CD4-positive, alpha-beta T cell treated with Interleukin-15 for 1 hour (primary cell): Measurements from ENCODE around the gene PIM2.

Source experiments
- DNase-seq: peaks from one replicate; pipeline ENCODE4 v3.0.0-alpha.2; 2020

PIM2 gene

DNA sequence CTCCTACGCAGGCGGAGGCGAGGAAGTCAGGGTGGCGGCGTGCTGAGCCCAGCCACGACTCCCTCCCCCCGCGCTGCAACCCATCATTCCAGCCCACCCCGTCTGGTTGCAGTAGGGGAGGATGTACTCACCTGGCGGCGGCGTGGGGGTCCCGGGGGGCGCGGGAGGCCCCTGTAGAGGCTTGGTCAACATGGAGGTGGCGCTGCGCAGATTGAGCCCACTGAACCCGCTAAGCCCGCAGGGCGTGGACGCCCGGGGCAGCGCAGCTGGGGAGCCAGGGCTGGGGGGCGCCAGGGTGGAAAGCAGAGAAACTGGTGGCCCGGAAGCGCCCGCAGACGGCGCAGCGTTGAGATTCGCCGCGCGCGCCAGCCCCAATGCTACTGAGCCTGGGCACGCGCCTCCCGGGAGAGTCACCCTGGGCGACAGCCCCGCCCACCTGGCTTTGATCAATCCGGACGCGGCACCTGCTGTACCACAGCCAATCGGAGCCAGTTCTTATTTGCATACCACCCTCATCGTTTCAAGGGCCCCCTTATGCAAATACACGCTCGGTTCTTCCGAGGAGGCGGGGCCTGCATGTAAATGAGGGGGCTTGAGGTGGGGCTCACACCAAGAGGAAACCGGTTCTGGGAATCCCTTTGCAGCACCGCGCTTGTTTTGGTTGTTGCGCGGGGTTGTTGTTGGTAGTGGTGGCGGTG, at the start of gene PIM2:
TSS of gene PIM2 (minus strand) at position 382 of the 698 bp plus-strand sequence. CDS start at position 192, 190 bp downstream.
- peak; percentile 97 for DNase-seq

DNA sequence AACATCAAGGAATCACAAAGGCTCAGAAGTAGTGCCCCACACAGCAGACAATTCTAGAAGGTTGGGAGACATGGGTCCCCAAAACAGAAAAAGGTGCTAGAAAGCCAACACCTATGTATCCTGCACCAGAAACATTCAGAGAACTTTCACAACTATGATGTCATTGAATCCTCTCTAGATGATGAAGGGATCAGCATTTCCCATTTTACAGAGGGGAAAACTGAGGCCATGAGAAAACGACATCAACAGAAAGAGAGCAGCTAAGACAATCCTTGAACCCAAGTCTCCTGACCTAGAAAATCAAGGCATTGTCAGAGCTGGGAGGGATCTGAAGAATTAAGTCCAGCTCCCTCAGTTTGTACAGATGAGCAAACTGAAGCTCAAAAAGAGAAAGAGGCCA, 49.6 kb upstream of the PIM2 start:
- no peak for DNase-seq

DNA sequence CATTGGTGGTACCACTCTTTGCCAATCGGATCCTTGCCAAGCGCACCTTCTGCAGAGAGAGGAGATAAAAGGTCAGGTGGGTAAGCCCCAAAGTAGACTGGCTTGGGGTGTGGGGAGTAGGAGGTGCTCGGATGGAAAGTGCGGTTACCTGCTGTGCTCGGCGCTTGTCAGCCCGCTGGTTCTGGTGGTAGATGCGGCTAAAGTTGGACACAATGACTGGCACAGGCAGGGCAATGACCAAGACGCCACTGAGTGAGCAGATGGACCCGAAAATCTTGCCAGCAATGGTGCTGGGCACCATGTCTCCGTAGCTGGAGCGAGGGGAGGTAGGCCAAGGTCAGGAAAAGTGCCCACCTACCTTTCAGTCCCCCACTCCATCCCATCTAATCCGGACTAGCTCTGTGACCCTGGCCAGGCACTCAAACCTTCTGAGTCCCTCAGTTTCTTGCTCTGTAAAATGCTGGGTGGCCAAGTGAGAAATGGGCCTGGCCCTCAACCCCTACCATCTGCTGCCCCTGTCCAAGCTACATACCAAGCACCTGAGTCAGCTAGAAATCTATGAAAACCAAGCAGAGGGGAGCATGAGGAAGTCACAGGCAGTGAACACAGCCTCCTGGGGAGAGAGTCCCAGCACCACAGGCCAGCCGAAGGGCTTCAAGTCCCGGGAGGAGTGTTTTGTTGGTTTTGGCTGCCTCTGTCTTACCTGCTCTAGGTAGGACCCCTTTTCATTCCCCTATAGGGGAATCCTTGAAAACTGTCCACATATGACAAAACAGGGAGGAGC, 48.2 kb upstream of the PIM2 start:
- no peak for DNase-seq

DNA sequence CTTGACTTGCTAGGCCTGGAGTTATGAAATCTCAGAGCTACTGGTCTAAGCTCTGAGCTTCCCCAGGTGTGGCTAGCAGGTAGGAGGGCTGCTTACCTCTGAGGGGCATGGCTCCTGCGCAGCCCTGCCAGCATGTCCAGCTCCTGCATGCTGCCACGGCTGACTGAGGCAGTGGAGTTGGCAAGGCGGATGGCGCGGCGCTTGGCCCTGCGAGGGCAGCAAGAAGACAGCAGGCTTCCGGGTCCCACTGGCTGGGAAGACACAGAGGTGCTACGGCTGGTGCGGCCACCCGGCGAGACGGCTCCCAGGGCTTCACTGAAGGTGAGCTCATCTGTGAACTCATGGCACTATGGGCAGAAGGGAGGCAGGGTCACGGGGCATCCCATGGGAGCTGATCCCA, 47.1 kb upstream of the PIM2 start:
- no peak for DNase-seq

DNA sequence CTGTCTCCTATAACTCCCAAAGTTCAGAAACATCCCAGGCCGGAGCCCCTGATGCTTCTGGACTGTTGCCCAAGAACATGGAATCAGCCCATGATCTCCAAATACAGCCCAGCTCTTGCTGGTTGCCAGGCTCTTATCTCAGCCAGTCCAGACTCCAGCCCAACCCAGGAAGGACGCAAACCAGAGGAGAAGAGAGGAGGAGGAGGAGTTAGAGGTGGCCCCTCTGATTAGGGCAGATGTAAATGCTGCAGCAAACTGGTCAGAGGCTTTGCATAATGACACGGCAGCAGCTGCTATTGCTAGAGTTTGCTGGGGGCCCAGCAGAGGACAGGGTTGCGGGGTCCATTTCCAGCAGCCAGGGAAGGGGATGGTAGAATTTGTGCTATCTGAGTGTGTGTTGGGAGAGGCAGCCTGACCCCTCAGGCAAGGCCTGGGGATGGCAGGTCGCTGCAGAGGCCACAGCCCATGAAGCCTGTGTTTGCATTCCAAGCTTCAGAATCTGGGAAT, 42.8 kb upstream of the PIM2 start:
- DNase-seq = no peak

- DNase-seq = no peak
These were observed 41.5 kb upstream of the PIM2 start for GRCh38 chrX:48960291-48960690.

- no peak for DNase-seq
These were observed 39.8 kb upstream of the PIM2 start for GRCh38 chrX:48958635-48959094.

GRCh38 chrX:48957827-48958634, 39.2 kb upstream of the PIM2 start:
- DNase-seq = peak; percentile 98

- DNase-seq = peak; percentile 85
These were observed 38.6 kb upstream of the PIM2 start, which contains the start of gene OTUD5 for GRCh38 chrX:48957477-48957826. TSS of gene OTUD5 (minus strand) at chrX:48957607. CDS start at chrX:48957570, 37 bp downstream.

GRCh38 chrX:48956728-48957414, 38.0 kb upstream of the PIM2 start:
- peak; percentile 75 for DNase-seq

- no peak for DNase-seq
These were observed 29.8 kb upstream of the PIM2 start for GRCh38 chrX:48948589-48948988.

DNA sequence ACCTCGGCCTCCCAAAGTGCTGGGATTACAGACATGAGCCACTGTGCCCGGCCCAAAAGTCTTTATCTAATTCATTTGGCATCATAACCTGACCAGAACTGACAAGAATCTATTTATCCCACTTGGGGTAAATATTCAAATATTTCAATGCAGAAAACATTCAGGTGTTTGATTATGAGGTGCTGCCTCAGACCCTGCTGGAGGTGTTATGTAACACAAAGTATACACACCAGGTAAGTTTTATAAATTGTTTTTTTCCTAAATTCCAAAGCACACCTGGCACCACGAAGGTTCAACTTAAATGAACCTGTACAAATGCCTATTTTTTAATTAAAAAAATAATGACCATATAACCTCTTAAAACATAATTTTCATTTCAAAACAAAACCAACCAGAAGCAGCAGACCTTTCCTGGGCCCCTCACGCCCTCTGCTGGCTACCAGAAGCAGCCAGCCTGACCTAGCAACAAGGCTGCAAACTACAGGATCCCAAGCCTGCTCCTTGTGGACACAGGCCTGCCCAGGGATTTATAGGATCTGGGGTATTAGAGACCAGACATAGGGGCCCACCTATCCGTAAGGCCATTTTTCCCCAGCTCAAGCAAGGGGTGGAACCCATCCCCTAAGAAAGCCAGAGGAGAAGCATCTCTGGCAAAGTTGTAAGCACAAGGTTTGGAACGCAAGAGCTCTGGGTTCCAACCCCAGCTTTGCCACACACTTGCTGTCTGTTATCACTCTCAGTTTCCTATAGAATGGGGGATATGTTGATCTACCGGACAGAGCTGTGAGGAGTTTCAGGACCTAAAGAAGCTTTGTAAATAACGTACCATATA, 26.9 kb upstream of the PIM2 start:
- peak; percentile 61 for DNase-seq

- no peak for DNase-seq
These were observed 24.1 kb upstream of the PIM2 start for GRCh38 chrX:48942895-48943294.

DNA sequence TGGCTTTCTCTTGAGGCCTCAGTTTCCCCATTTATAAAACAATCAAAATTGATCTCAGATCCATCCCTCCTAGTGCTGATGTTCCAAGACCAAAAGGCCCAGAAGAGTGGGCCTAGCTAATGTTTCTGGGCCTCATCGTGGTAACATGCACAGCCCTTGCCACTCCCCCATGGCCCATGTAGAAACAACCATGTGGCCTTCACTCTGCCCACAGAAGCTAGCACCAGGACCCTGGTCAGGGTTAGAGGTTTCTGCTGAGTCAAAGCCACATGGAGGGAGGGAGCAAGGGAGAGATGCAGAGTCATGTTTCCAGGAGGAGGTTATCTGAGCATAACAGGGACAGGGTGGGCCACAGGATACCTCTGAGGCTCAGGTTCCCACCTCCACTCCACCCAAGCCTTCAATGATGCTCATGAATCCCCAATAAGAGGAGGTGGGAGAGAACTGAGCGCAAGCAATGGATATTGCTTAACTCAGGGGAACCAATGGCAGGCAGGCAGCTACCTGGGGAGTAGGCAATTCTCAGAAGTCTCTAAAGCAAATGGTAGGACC, 21.7 kb upstream of the PIM2 start:
- no peak for DNase-seq

GRCh38 chrX:48939524-48940228, 20.9 kb upstream of the PIM2 start:
- peak; percentile 71 for DNase-seq

GRCh38 chrX:48938721-48939425, 20.0 kb upstream of the PIM2 start:
- DNase-seq = peak; percentile 93

- peak; percentile 96 for DNase-seq
These were observed 18.5 kb upstream of the PIM2 start for GRCh38 chrX:48937054-48937907.

- no peak for DNase-seq
These were observed 17.7 kb upstream of the PIM2 start for GRCh38 chrX:48936429-48937053.
